ENCODE results near the gene LYRM9. TPM values are rescaled to one million over a fixed set of nuclear protein-coding genes. Genes with fewer than 3 reads are reported as not detected.

LYRM9 gene
- total and polyA plus RNA-seq, 2 of the 8 experiments (the other 6 are each of a cell fraction or from before 2014, with no cell fraction given), result 4.3 to 5.2 TPM

GRCh38 chr17:27895123-27895895 is 2.1 kb upstream of the LYRM9 start:
- no peak overlapping the region for H2BK5ac ChIP-seq (ENCODE audit: low read depth, low read length)
- peaks cover 2 to 12% (median 11%) of the 10 kb centered on the region in 4 experiments; a peak in 5 of 7 replicates for H3K4me1 ChIP-seq (replicated peaks in 1 of 4; ENCODE audit: control insufficient read depth in 3 of 4, insufficient read depth in 4 of 4, low read length in 3 of 4)
- H3K4ac ChIP-seq (replicated peaks; ENCODE audit: insufficient read length, low read depth, low read length), result no peak overlapping the region
- H4K91ac ChIP-seq (replicated peaks; ENCODE audit: insufficient read length, low read length), result no peak overlapping the region
- no peak overlapping the region for H3K27ac ChIP-seq (ENCODE audit: low read depth, low read length)
- no peaks in the 10 kb centered on the region for H4K20me1 ChIP-seq (replicated peaks in 1 of 2; ENCODE audit: control insufficient read depth in 1 of 2, insufficient read depth in 2 of 2, low read length in 2 of 2)
- no peak overlapping the region for H3K56ac ChIP-seq (replicated peaks; ENCODE audit: insufficient read length, low read depth, low read length)
- H3K36me3 ChIP-seq (ENCODE audit: control insufficient read depth in 2 of 4, insufficient read depth in 4 of 4, low read length in 3 of 4), result no peaks in the 10 kb centered on the region
- no peak overlapping the region; the same call in 1 of the 2 replicates for H3K18ac ChIP-seq (ENCODE audit: extremely low read depth, low read length)
- H3K79me1 ChIP-seq (ENCODE audit: low read depth, low read length), result no peaks in the 10 kb centered on the region
- H2BK20ac ChIP-seq (ENCODE audit: low read length), result no peak overlapping the region
- no peak overlapping the region for H2BK15ac ChIP-seq (ENCODE audit: low read length)
- H3K14ac ChIP-seq (ENCODE audit: insufficient read length), result no peak overlapping the region
- H4K5ac ChIP-seq (ENCODE audit: insufficient read length, low read depth, low read length), result peak overlapping the region; percentile 67
- H2AK5ac ChIP-seq (ENCODE audit: low read depth, low read length), result no peak overlapping the region
- peaks cover 3% of the 10 kb centered on the region; the same call in 1 of the 2 replicates for H3K23me2 ChIP-seq (ENCODE audit: low read depth, low read length)
- 20% methylated on average over 8 of the region's 8 CpGs; no CpG with 5 or more reads in 1 of the 2 experiments for WGBS, 2 experiments (ENCODE audit: extremely low coverage in 1 of 2, insufficient coverage in 1 of 2, insufficient read length in 1 of 2, insufficient replicate concordance in 2 of 2, low coverage in 1 of 2, low lambda C conversion rate in 2 of 2, missing lambda C conversion rate in 1 of 2)
- H4K8ac ChIP-seq (ENCODE audit: extremely low read depth, insufficient read depth, low read length), result no peak overlapping the region
- DNase-seq (ENCODE audit: low read depth in 1 of 2, low spot score in 2 of 2) (no peak), FAIRE-seq (peak; percentile 24)
- H3K4me3 ChIP-seq (ENCODE audit: extremely low read depth in 1 of 4, insufficient read depth in 2 of 4, low read depth in 3 of 4, low read length in 4 of 4), result peak overlapping the region in 1 of 4 experiments; percentile 10; a peak in 1 of 8 replicates
- no peaks in the 10 kb centered on the region for H3K79me2 ChIP-seq (ENCODE audit: control insufficient read depth in 1 of 2, insufficient read depth in 2 of 2, low read length in 2 of 2)
- H2AFZ ChIP-seq (ENCODE audit: low read length), result no peak overlapping the region
- no peak overlapping the region for H2BK120ac ChIP-seq (replicated peaks; ENCODE audit: low read depth, low read length)
- ChIA-PET CTCF (ENCODE audit: partially characterized antibody) (interaction anchor here (1.6 to 2.0 kb wide), 2 partner anchors 15 to 354 kb away, joined by 3 to 7 read pairs; no protein-coding TSS in a partner anchor), POLR2A (ENCODE audit: partially characterized antibody) (interaction anchor here (0.6 kb wide), 1 partner anchor 359 kb away, joined by 3 read pairs; no protein-coding TSS in a partner anchor)
- no peak overlapping the region; a peak in 1 of 7 replicates for H3K9ac ChIP-seq (replicated peaks in 1 of 4; ENCODE audit: extremely low read depth in 1 of 4, low read depth in 3 of 4, low read length in 3 of 4)
- H3K27me3 ChIP-seq (replicated peaks in 1 of 4; ENCODE audit: control insufficient read depth in 3 of 4, extremely low read depth in 1 of 4, insufficient read depth in 3 of 4, low read length in 3 of 4), result peaks cover 0 to 6% (median 0%) of the 10 kb centered on the region in 4 experiments; a peak in 2 of 7 replicates
- no peaks in the 10 kb centered on the region for H3K9me3 ChIP-seq (ENCODE audit: insufficient read depth in 2 of 2, low read depth in 1 of 2, low read length in 1 of 2)
- peak overlapping the region; percentile 42 to 44; a peak in 1 of 4 replicates for H3K4me2 ChIP-seq (ENCODE audit: insufficient read depth in 1 of 2, low read depth in 2 of 2, low read length in 2 of 2)
- H2BK12ac ChIP-seq (ENCODE audit: low read depth, low read length), result no peak overlapping the region
- H3K23ac ChIP-seq (ENCODE audit: insufficient read length), result no peak overlapping the region
- TF ChIP-seq JUND (IDR thresholded peaks at IDR 0.05; ENCODE audit: low read length), result no peak
- no peak for TF ChIP-seq EZH2 (IDR thresholded peaks at IDR 0.05; ENCODE audit: low read depth, low read length, severe bottlenecking)
- no peak for TF ChIP-seq BACH1 (IDR thresholded peaks at IDR 0.05; ENCODE audit: low read length)
- TF ChIP-seq POU5F1 (IDR thresholded peaks at IDR 0.05; ENCODE audit: low read depth, low read length), result no peak
- TF ChIP-seq ATF2 (IDR thresholded peaks at IDR 0.05; ENCODE audit: low read length), result no peak
- no peak for TF ChIP-seq YY1 (IDR thresholded peaks at IDR 0.05; ENCODE audit: low read depth, low read length)
- no peak for TF ChIP-seq ZNF274 (IDR thresholded peaks at IDR 0.05; ENCODE audit: borderline replicate concordance, extremely low read depth, low read length)
- TF ChIP-seq SP1 (IDR thresholded peaks at IDR 0.05; ENCODE audit: low read depth, low read length), result no peak
- no peak for TF ChIP-seq EP300 (IDR thresholded peaks at IDR 0.05; ENCODE audit: borderline replicate concordance in 1 of 2, low read depth in 2 of 2, low read length in 2 of 2)
- TF ChIP-seq KDM4A (IDR thresholded peaks at IDR 0.05; ENCODE audit: low read depth, low read length, severe bottlenecking), result no peak

Measured in H1 (cell line).